IMR-90 (cell line): ENCODE results near the gene GALNT17. TPM values are rescaled to one million over a fixed set of nuclear protein-coding genes. Genes with fewer than 3 reads are reported as not detected.

ENCODE experiments used
- ATAC-seq: fragments of 200-7000 bp; cut with Tn5 transposase; 2 replicates; pipeline ENCODE4 v1.9.1; 2020; ENCODE audit warnings: low read depth, mild to moderate bottlenecking, moderate library complexity
- BruUV-seq: library from RNA; stranded (reverse); fragments of 400-500 nt; replicated peaks from 2 replicates; lab custom pipeline; 2021; lab: Mats Ljungman, UMichigan
- CTCF ChIA-PET: fragments of 300-600 bp; formaldehyde crosslinking; extraction: SDS; loops from one replicate; lab custom pipeline; 2021; ENCODE audit warnings: antibody characterized with exemption; lab: Yijun Ruan, JAX
- POLR2A ChIA-PET: fragments of 300-600 bp; sonication (Branson Sonifier 250); formaldehyde crosslinking; loops from one replicate; lab custom pipeline; 2022; ENCODE audit warnings: antibody characterized with exemption; ENCODE audit not compliant: unreplicated experiment; lab: Charles Lee
- DNase-seq: peaks from one replicate; pipeline ENCODE4 v3.0.0; 2013
- H2AFZ ChIP-seq: replicated peaks from 2 replicates; pipeline ENCODE3; 2013; ENCODE audit warnings: low read length, mild to moderate bottlenecking; ENCODE audit not compliant: poor library complexity
- H2AK5ac ChIP-seq: 2 replicates; pipeline ENCODE4 v1.6.1; 2013; ENCODE audit warnings: low read depth, low read length, inconsistent platforms
- H2AK9ac ChIP-seq: replicated peaks from 2 replicates; pipeline ENCODE3; 2013; ENCODE audit warnings: mild to moderate bottlenecking, low read depth, low read length, moderate library complexity; ENCODE audit not compliant: poor library complexity
- H2BK120ac ChIP-seq: 2 replicates; pipeline ENCODE4 v1.6.1; 2013; ENCODE audit warnings: low read depth, low read length, inconsistent platforms
- H2BK15ac ChIP-seq: 3 replicates; pipeline ENCODE4 v1.6.1; 2013; ENCODE audit warnings: low read depth, low read length, inconsistent platforms
- H2BK20ac ChIP-seq: 2 replicates; pipeline ENCODE4 v1.6.1; 2013; ENCODE audit warnings: low read depth, mild to moderate bottlenecking, inconsistent platforms, low read length, moderate library complexity
- H2BK5ac ChIP-seq: 2 replicates; pipeline ENCODE4 v1.6.1; 2013; ENCODE audit warnings: mild to moderate bottlenecking, low read depth, low read length, inconsistent platforms; ENCODE audit not compliant: poor library complexity, severe bottlenecking
- H3K14ac ChIP-seq: replicated peaks from 2 replicates; pipeline ENCODE4 v1.6.1; 2013; ENCODE audit warnings: low read depth, low read length, inconsistent platforms
- H3K18ac ChIP-seq: 2 replicates; pipeline ENCODE4 v1.6.1; 2013; ENCODE audit warnings: low read depth, low read length, control low read depth
- H3K23ac ChIP-seq: 2 replicates; pipeline ENCODE4 v1.6.1; 2013; ENCODE audit warnings: low read depth, low read length, inconsistent platforms
- H3K27ac ChIP-seq: 2 replicates; pipeline ENCODE4 v1.5.1; 2013; ENCODE audit warnings: mild to moderate bottlenecking, control low read depth, low read length; ENCODE audit not compliant: insufficient read depth
- H3K27me3 ChIP-seq: 2 replicates; pipeline ENCODE4 v1.6.1; 2013; ENCODE audit warnings: low read length; ENCODE audit not compliant: control insufficient read depth, insufficient read depth
- H3K36me3 ChIP-seq: 2 replicates; pipeline ENCODE4 v1.6.1; 2013; ENCODE audit warnings: low read length, mixed read lengths; ENCODE audit not compliant: control insufficient read depth, insufficient read depth
- H3K4ac ChIP-seq: 2 replicates; pipeline ENCODE4 v1.6.1; 2013; ENCODE audit warnings: low read depth, low read length, inconsistent platforms
- H3K4me1 ChIP-seq: 2 replicates; pipeline ENCODE4 v1.6.1; 2013; ENCODE audit warnings: low read length, mixed read lengths; ENCODE audit not compliant: control insufficient read depth, insufficient read depth
- H3K4me2 ChIP-seq: 2 replicates; pipeline ENCODE4 v1.6.1; 2013; ENCODE audit warnings: low read depth, mild to moderate bottlenecking, control low read depth, low read length, moderate library complexity
- H3K4me3 ChIP-seq: 2 replicates; pipeline ENCODE4 v1.5.1; 2013; ENCODE audit warnings: low read depth, mild to moderate bottlenecking, control low read depth, low read length, moderate library complexity; ENCODE audit not compliant: insufficient read depth
- H3K56ac ChIP-seq: 2 replicates; pipeline ENCODE4 v1.6.1; 2013; ENCODE audit warnings: low read length, inconsistent platforms; ENCODE audit not compliant: insufficient read depth; ENCODE audit errors: extremely low read depth
- H3K79me1 ChIP-seq, 2 experiments: 2 replicates each; pipeline ENCODE4 v1.6.1; 2013; ENCODE audit warnings: low read length in 2 of 2, inconsistent platforms in 1 of 2, low read depth in 1 of 2
- H3K9ac ChIP-seq: 2 replicates; pipeline ENCODE4 v1.6.1; 2013; ENCODE audit warnings: low read depth, low read length, control low read depth
- H3K9me1 ChIP-seq: 2 replicates; pipeline ENCODE4 v1.6.1; 2013; ENCODE audit warnings: low read length, inconsistent platforms; ENCODE audit not compliant: insufficient read depth
- H3K9me3 ChIP-seq: 2 replicates; pipeline ENCODE4 v1.6.1; 2013; ENCODE audit warnings: low read length; ENCODE audit not compliant: control insufficient read depth, insufficient read depth
- H4K20me1 ChIP-seq: 2 replicates; pipeline ENCODE4 v1.6.1; 2013; ENCODE audit warnings: low read length, inconsistent platforms; ENCODE audit not compliant: insufficient read depth
- H4K5ac ChIP-seq: 2 replicates; pipeline ENCODE4 v1.6.1; 2013; ENCODE audit warnings: mild to moderate bottlenecking, low read depth, low read length, control low read depth
- H4K8ac ChIP-seq, 2 experiments: 2 replicates each; pipeline ENCODE4 v1.6.1; 2013; ENCODE audit warnings: low read depth in 2 of 2, low read length in 2 of 2, control low read depth in 1 of 2, inconsistent platforms in 1 of 2
- H4K91ac ChIP-seq: 2 replicates; pipeline ENCODE4 v1.6.1; 2013; ENCODE audit warnings: low read depth, low read length, inconsistent platforms; ENCODE audit not compliant: insufficient read depth
- BHLHE40 ChIP-seq: fragments of 150-350 bp; IDR thresholded peaks from 2 replicates; pipeline ENCODE4 v1.6.1; 2016; ENCODE audit warnings: mild to moderate bottlenecking, low read depth, low read length
- CEBPB ChIP-seq: IDR thresholded peaks from 2 replicates; pipeline ENCODE4 v1.6.1; 2012; ENCODE audit warnings: low read depth, low read length, improper control_type of control experiment
- CHD1 ChIP-seq: IDR thresholded peaks from 2 replicates; pipeline ENCODE4 v1.6.1; 2012; ENCODE audit warnings: low read depth, low read length, improper control_type of control experiment
- CTCF ChIP-seq: conservative IDR thresholded peaks from 2 replicates; pipeline ENCODE4 v1.5.1; 2012; ENCODE audit warnings: mild to moderate bottlenecking, low read depth, low read length, improper control_type of control experiment
- ELK1 ChIP-seq: fragments of 150-350 bp; IDR thresholded peaks from 2 replicates; pipeline ENCODE4 v1.6.1; 2016; ENCODE audit warnings: low read depth, mild to moderate bottlenecking, low read length, moderate library complexity, borderline replicate concordance
- FOS ChIP-seq: fragments of 150-350 bp; IDR thresholded peaks from 2 replicates; pipeline ENCODE4 v1.6.1; 2016; ENCODE audit warnings: low read depth, low read length
- MAFK ChIP-seq: IDR thresholded peaks from 2 replicates; pipeline ENCODE4 v1.6.1; 2012; ENCODE audit warnings: low read depth, low read length, improper control_type of control experiment
- MAZ ChIP-seq: IDR thresholded peaks from 2 replicates; pipeline ENCODE4 v1.6.1; 2012; ENCODE audit warnings: low read depth, mild to moderate bottlenecking, low read length, improper control_type of control experiment, moderate library complexity, borderline replicate concordance
- MXI1 ChIP-seq: IDR thresholded peaks from 2 replicates; pipeline ENCODE4 v1.6.1; 2012; ENCODE audit warnings: low read depth, mild to moderate bottlenecking, low read length, moderate library complexity, borderline replicate concordance
- NFE2L2 ChIP-seq: fragments of 150-350 bp; IDR thresholded peaks from 2 replicates; pipeline ENCODE4 v1.6.1; 2016; ENCODE audit warnings: low read depth, mild to moderate bottlenecking, low read length
- POLR2A ChIP-seq: IDR thresholded peaks from 2 replicates; pipeline ENCODE4 v1.6.1; 2012; ENCODE audit warnings: mild to moderate bottlenecking, low read depth, low read length
- RAD21 ChIP-seq: IDR thresholded peaks from 2 replicates; pipeline ENCODE4 v1.6.1; 2012; ENCODE audit warnings: low read length, improper control_type of control experiment
- RCOR1 ChIP-seq: IDR thresholded peaks from 2 replicates; pipeline ENCODE4 v1.6.1; 2012; ENCODE audit warnings: mild to moderate bottlenecking, low read length, improper control_type of control experiment; ENCODE audit not compliant: insufficient replicate concordance
- RFX5 ChIP-seq: IDR thresholded peaks from 2 replicates; pipeline ENCODE4 v1.8.0; 2012; ENCODE audit warnings: low read depth, mild to moderate bottlenecking, low read length, moderate library complexity
- SMC3 ChIP-seq: fragments of 150-350 bp; IDR thresholded peaks from 2 replicates; pipeline ENCODE4 v1.6.1; 2016; ENCODE audit warnings: low read depth, mild to moderate bottlenecking, antibody characterized with exemption, low read length, moderate library complexity
- WGBS, 2 experiments: methylation state at CpG; one replicate each; pipeline versions ENCODE4 v1.1.5 to v1.1.7; 2013; ENCODE audit warnings: missing lambda C conversion rate in 2 of 2; ENCODE audit not compliant: insufficient read length in 1 of 2; ENCODE audit errors: extremely low coverage in 2 of 2; 5-methylcytosine and 5-hydroxymethylcytosine counted together
- dilution Hi-C: fragments of 300-500 bp; cut with HindIII; formaldehyde crosslinking; loops from one replicate; pipeline ENCODE4 v1.14.3; 2018; ENCODE audit warnings: low sequenced_read_pairs; ENCODE audit not compliant: unreplicated experiment
- in situ Hi-C: fragments of 300-500 bp; cut with MboI; formaldehyde crosslinking; loops from 3 replicates; pipeline ENCODE4 v1.14.3; 2019; ENCODE audit warnings: low sequenced_read_pairs, inconsistent platforms, mixed read lengths
- intact Hi-C: fragments of 100-400 bp; cut with micrococcal nuclease; formaldehyde crosslinking; loops from 2 replicates; pipeline ENCODE4 v1.10.0; 2022
- polyA plus RNA-seq, 3 experiments: library from polyadenylated mRNA; depleted of rRNA; stranded (reverse); fragments of >200 nt; gene quantifications; 2 replicates each; pipeline ENCODE4 v1.2.3, GENCODE V29; 2012; ENCODE audit warnings: low replicate concordance in 1 of 3
- total RNA-seq: library from RNA; depleted of rRNA; stranded (reverse); fragments of >200 nt; gene quantifications from 2 replicates; pipeline ENCODE4 v1.2.3, GENCODE V29; 2012

Gene GALNT17
- total and polyA plus RNA-seq, 2 of the 4 experiments (the other 2 are of a cell fraction) = not detected

GRCh38 chr7:71511361-71511807, 379.4 kb downstream of the GALNT17 start:
- H2BK5ac ChIP-seq = no peak overlapping the region
- 88% methylated on average over 1 of the region's 3 CpGs; no CpG with 5 or more reads in 1 of the 2 experiments for WGBS, 2 experiments
- no peak overlapping the region for H3K4me3 ChIP-seq
- H3K9me3 ChIP-seq = peaks cover 22% of the 10 kb centered on the region
- in situ Hi-C loops (no loop called here), intact Hi-C loops (no loop called here), dilution Hi-C loops (no loop called here)
- no peak overlapping the region for H2BK120ac ChIP-seq
- H3K27ac ChIP-seq = no peak overlapping the region
- H4K91ac ChIP-seq = no peak overlapping the region
- no peak overlapping the region for H4K8ac ChIP-seq
- no peak overlapping the region for H3K23ac ChIP-seq
- no peaks in the 10 kb centered on the region for H3K36me3 ChIP-seq
- H2AK9ac ChIP-seq = no peak overlapping the region
- ChIA-PET CTCF (no interaction called here), POLR2A (no interaction called here)
- TF ChIP-seq MAFK = no peak
- no peak for TF ChIP-seq RAD21
- TF ChIP-seq ELK1 = no peak
- no peak for TF ChIP-seq RCOR1
- no peak for TF ChIP-seq RFX5
- no peak for TF ChIP-seq POLR2A
- TF ChIP-seq NFE2L2 = no peak
- no peak for TF ChIP-seq SMC3
- no peak for TF ChIP-seq MXI1
- no peak for TF ChIP-seq BHLHE40
- TF ChIP-seq CEBPB = no peak
- no peak for TF ChIP-seq CTCF
- TF ChIP-seq FOS = no peak
- no peak for TF ChIP-seq CHD1
- TF ChIP-seq MAZ = no peak
- H3K4me1 ChIP-seq = no peaks in the 10 kb centered on the region
- no peak overlapping the region for H3K4ac ChIP-seq
- H3K9me1 ChIP-seq = no peaks in the 10 kb centered on the region
- no peak overlapping the region for H3K18ac ChIP-seq
- no peak overlapping the region for H2AK5ac ChIP-seq
- no peaks in the 10 kb centered on the region for H4K20me1 ChIP-seq
- no peaks in the 10 kb centered on the region for H3K79me1 ChIP-seq
- H2BK20ac ChIP-seq = no peak overlapping the region
- H4K5ac ChIP-seq = no peak overlapping the region
- no peak overlapping the region for H3K14ac ChIP-seq
- no peak overlapping the region for H2BK15ac ChIP-seq
- BruUV-seq = no TSS peak
- DNase-seq = no peak
- no peak for ATAC-seq
- H3K9ac ChIP-seq = no peak overlapping the region
- no peak overlapping the region for H3K56ac ChIP-seq
- H3K4me2 ChIP-seq = no peak overlapping the region
- no peaks in the 10 kb centered on the region for H3K27me3 ChIP-seq
- H2AFZ ChIP-seq = no peak overlapping the region
